GM12878 (cell line): Measurements from ENCODE around the gene EHD4. TPM values are rescaled to one million over a fixed set of nuclear protein-coding genes. Genes with fewer than 3 reads are reported as not detected.

Source experiments
- ATF2 ChIP-seq: IDR thresholded peaks from 2 replicates; pipeline ENCODE4 v1.6.1; 2012; ENCODE audit warnings: low read length, inconsistent platforms
- BCL3 ChIP-seq: IDR thresholded peaks from 2 replicates; pipeline ENCODE4 v1.6.1; 2011; ENCODE audit warnings: borderline replicate concordance, low read depth, mild to moderate bottlenecking, moderate library complexity, low read length; ENCODE audit not compliant: insufficient read depth, poor library complexity, severe bottlenecking
- BMI1 ChIP-seq: fragments of 450-650 bp; IDR thresholded peaks from 2 replicates; pipeline ENCODE4 v1.6.1; 2016; ENCODE audit warnings: mild to moderate bottlenecking, moderate library complexity, borderline replicate concordance
- CEBPB ChIP-seq, 2 experiments: fragments of 150-350 bp in 1 of 2; IDR thresholded peaks; 2 replicates each; pipeline ENCODE4 v1.6.1; 2012 to 2014; ENCODE audit warnings: low read depth in 2 of 2, low read length in 2 of 2, borderline replicate concordance in 1 of 2, inconsistent platforms in 1 of 2
- EGR1 ChIP-seq, 2 experiments: IDR thresholded peaks; 1 replicate in 1 of 2; 2 replicates in 1 of 2; pipeline ENCODE4 v1.6.1; 2011 to 2012; ENCODE audit warnings: low read depth in 2 of 2, low read length in 2 of 2, borderline replicate concordance in 1 of 2, mild to moderate bottlenecking in 1 of 2, moderate library complexity in 1 of 2
- HDAC6 ChIP-seq: fragments of 200-600 bp; sonication (generic); IDR thresholded peaks from one replicate; pipeline ENCODE4 v1.8.0; 2017; ENCODE audit warnings: antibody characterized with exemption; ENCODE audit not compliant: unreplicated experiment
- KAT2A ChIP-seq: conservative IDR thresholded peaks from 2 replicates; pipeline ENCODE4 v1.6.1; 2011; ENCODE audit warnings: low read depth, low read length; ENCODE audit not compliant: control insufficient read depth
- MXI1 ChIP-seq: fragments of 150-350 bp; IDR thresholded peaks from 2 replicates; pipeline ENCODE4 v1.6.1; 2011; ENCODE audit warnings: low read depth, mild to moderate bottlenecking, inconsistent platforms, low read length, improper control_type of control experiment
- MYC ChIP-seq: IDR thresholded peaks from 2 replicates; pipeline ENCODE4 v1.6.1; 2011; ENCODE audit warnings: mild to moderate bottlenecking, low read length, moderate library complexity, inconsistent platforms; ENCODE audit not compliant: insufficient read depth, insufficient replicate concordance, insufficient read length, severe bottlenecking
- RAD21 ChIP-seq: IDR thresholded peaks from 2 replicates; pipeline ENCODE4 v1.6.1; 2011; ENCODE audit warnings: mild to moderate bottlenecking, low read depth, low read length, moderate library complexity; ENCODE audit not compliant: insufficient read depth
- SIX5 ChIP-seq: IDR thresholded peaks from 2 replicates; pipeline ENCODE4 v1.6.1; 2011; ENCODE audit warnings: mild to moderate bottlenecking, low read depth, low read length, moderate library complexity; ENCODE audit not compliant: severe bottlenecking
- ZBTB40 ChIP-seq: fragments of 450-650 bp; IDR thresholded peaks from 2 replicates; pipeline ENCODE4 v1.6.1; 2016; ENCODE audit warnings: mild to moderate bottlenecking, moderate library complexity, borderline replicate concordance
- ZNF687 ChIP-seq: fragments of 450-650 bp; IDR thresholded peaks from 2 replicates; pipeline ENCODE4 v1.6.1; 2017; ENCODE audit warnings: mild to moderate bottlenecking, moderate library complexity
- polyA plus RNA-seq, 11 experiments: library from polyadenylated mRNA; depleted of rRNA in 4 of 11; unstranded in 6 of 11; stranded (reverse) in 5 of 11; fragments of >200 nt; fragmentation: Nextera tagmentation in 4 of 11; fragmentation: Illumina TruSeq in 1 of 11; extraction: Ambion mirVana in 4 of 11; extraction: Trizol in 1 of 11; gene quantifications; 1 replicate in 1 of 11; 2 replicates in 10 of 11; pipeline versions ENCODE4 v1.2.1 to v1.2.3, GENCODE V29; 2011 to 2016; ENCODE audit warnings: inconsistent platforms in 2 of 11, missing spikeins in 2 of 11, low read depth in 1 of 11
- total RNA-seq, 4 experiments: library from RNA; depleted of rRNA in 3 of 4; stranded (reverse); fragments of >200 nt in 3 of 4; fragmentation: Illumina TruSeq in 1 of 4; extraction: Trizol in 1 of 4; gene quantifications; 2 replicates each; pipeline versions ENCODE4 v1.2.1 to v1.2.3, GENCODE V29; 2013 to 2021

EHD4 gene
- total and polyA plus RNA-seq, 10 of the 15 experiments (the other 5 are each of a cell fraction or from before 2014, with no cell fraction given), result 4.2 to 62.9 (median 44.7) TPM

- no peak for TF ChIP-seq BMI1
- no peak for TF ChIP-seq SIX5
- TF ChIP-seq MXI1, result no peak
- no peak for TF ChIP-seq ZNF687
- TF ChIP-seq MYC, result peak; percentile 6
- TF ChIP-seq EGR1 (IDR thresholded peaks at IDR 0.05; ENCODE audit: borderline replicate concordance in 1 of 2, low read depth in 2 of 2, low read length in 2 of 2), result no peak
- TF ChIP-seq ZBTB40, result no peak
- no peak for TF ChIP-seq KAT2A
- TF ChIP-seq RAD21, result peak; percentile 21
- TF ChIP-seq HDAC6, result no peak
- TF ChIP-seq ATF2, result no peak
- TF ChIP-seq CEBPB (IDR thresholded peaks at IDR 0.05; ENCODE audit: borderline replicate concordance in 1 of 2, low read depth in 2 of 2, low read length in 2 of 2), result no peak
- TF ChIP-seq BCL3, result peak; percentile 43
These were observed 77.4 kb downstream of the EHD4 start (continued) for GRCh38 chr15:41894791-41895463.
